GM23338 (cell line): ENCODE measurements around the gene MICAL2. TPM values are rescaled to one million over a fixed set of nuclear protein-coding genes. Genes with fewer than 3 reads are reported as not detected.

Source experiments
- ATAC-seq: fragments of 200-7000 bp; cut with Tn5 transposase; 3 replicates; pipeline ENCODE4 v1.9.1; 2020
- DNase-seq: peaks from one replicate; pipeline ENCODE4 v3.0.0-alpha.2; 2015; ENCODE audit warnings: low spot score
- H2AFZ ChIP-seq: fragments of 200-600 bp; sonication (generic); 2 replicates; pipeline ENCODE4 v1.8.0; 2016; ENCODE audit warnings: antibody characterized with exemption, mild to moderate bottlenecking, moderate library complexity
- H3F3A ChIP-seq: fragments of 200-600 bp; sonication (generic); replicated peaks from 2 replicates; pipeline ENCODE4 v1.8.0; 2017; ENCODE audit warnings: antibody characterized with exemption, mixed run types, low read depth
- H3K27ac ChIP-seq: fragments of 200-600 bp; sonication (generic); 2 replicates; pipeline ENCODE4 v1.6.1; 2016; ENCODE audit warnings: low read depth
- H3K27me3 ChIP-seq: fragments of 200-600 bp; sonication (generic); 2 replicates; pipeline ENCODE4 v1.8.0; 2016; ENCODE audit warnings: mild to moderate bottlenecking, mixed run types, moderate library complexity; ENCODE audit not compliant: insufficient read depth
- H3K36me3 ChIP-seq: fragments of 200-600 bp; sonication (generic); 2 replicates; pipeline ENCODE4 v1.8.0; 2016; ENCODE audit warnings: mild to moderate bottlenecking; ENCODE audit not compliant: insufficient read depth
- H3K4me1 ChIP-seq: fragments of 200-600 bp; sonication (generic); 2 replicates; pipeline ENCODE4 v1.8.0; 2016; ENCODE audit warnings: mild to moderate bottlenecking, moderate library complexity; ENCODE audit not compliant: insufficient read depth
- H3K4me2 ChIP-seq: fragments of 200-600 bp; sonication (generic); 2 replicates; pipeline ENCODE4 v1.7.1; 2017; ENCODE audit warnings: mixed run types
- H3K4me3 ChIP-seq: fragments of 200-600 bp; sonication (generic); 2 replicates; pipeline ENCODE4 v1.6.1; 2016; ENCODE audit warnings: mixed run types
- H3K79me2 ChIP-seq: fragments of 200-600 bp; sonication (generic); replicated peaks from 2 replicates; pipeline ENCODE4 v1.8.0; 2017; ENCODE audit warnings: mild to moderate bottlenecking; ENCODE audit not compliant: insufficient read depth
- H3K9me2 ChIP-seq: fragments of 200-600 bp; sonication (generic); 2 replicates; pipeline ENCODE4 v1.8.0; 2017; ENCODE audit not compliant: insufficient read depth
- H4K20me1 ChIP-seq: fragments of 200-600 bp; sonication (generic); replicated peaks from 2 replicates; pipeline ENCODE4 v1.8.0; 2017; ENCODE audit warnings: mild to moderate bottlenecking; ENCODE audit not compliant: insufficient read depth
- H3K27ac Mint-ChIP-seq: 2 replicates; pipeline ENCODE4 v1.8.0; 2020; ENCODE audit warnings: inconsistent platforms, mild to moderate bottlenecking, moderate library complexity, mixed read lengths
- H3K27me3 Mint-ChIP-seq: 3 replicates; pipeline ENCODE4 v1.8.0; 2022; ENCODE audit warnings: low read depth, mild to moderate bottlenecking, moderate library complexity, mixed read lengths, inconsistent platforms; ENCODE audit not compliant: insufficient read depth, poor library complexity
- H3K36me3 Mint-ChIP-seq: 3 replicates; pipeline ENCODE4 v1.8.0; 2021; ENCODE audit warnings: low read depth, mild to moderate bottlenecking, inconsistent platforms, moderate library complexity, mixed read lengths
- H3K4me1 Mint-ChIP-seq: 3 replicates; pipeline ENCODE4 v1.8.0; 2020; ENCODE audit warnings: mild to moderate bottlenecking, inconsistent platforms, mixed read lengths
- H3K4me3 Mint-ChIP-seq: 3 replicates; pipeline ENCODE4 v1.8.0; 2021; ENCODE audit warnings: moderate library complexity, mild to moderate bottlenecking, inconsistent platforms, mixed read lengths
- H3K9me3 Mint-ChIP-seq: 3 replicates; pipeline ENCODE4 v1.8.0; 2020; ENCODE audit warnings: moderate library complexity, mild to moderate bottlenecking, inconsistent platforms, mixed read lengths
- CREB1 ChIP-seq: fragments of 250-450 bp; sonication (Bioruptor Pico); IDR thresholded peaks from 2 replicates; pipeline ENCODE4 v1.5.0; 2020; ENCODE audit warnings: low read depth, mild to moderate bottlenecking, moderate library complexity
- CTCF ChIP-seq, 2 experiments: fragments of 200-600 bp in 1 of 2; sonication (generic) in 1 of 2; conservative IDR thresholded peaks; 2 replicates each; pipeline versions ENCODE4 v1.5.1 to v1.6.1; 2016 to 2017; ENCODE audit warnings: antibody characterized with exemption in 2 of 2, low read depth in 2 of 2, mild to moderate bottlenecking in 2 of 2, moderate library complexity in 1 of 2
- ETS1 ChIP-seq: IDR thresholded peaks from 2 replicates; pipeline ENCODE4 v1.6.1; 2016; ENCODE audit warnings: antibody characterized with exemption
- EZH2 ChIP-seq: fragments of 200-600 bp; sonication (generic); IDR thresholded peaks from one replicate; pipeline ENCODE4 v1.8.0; 2017; ENCODE audit warnings: antibody characterized with exemption, mild to moderate bottlenecking, low read depth; ENCODE audit not compliant: unreplicated experiment
- EZH2phosphoT487 ChIP-seq: fragments of 200-600 bp; sonication (generic); IDR thresholded peaks from one replicate; pipeline ENCODE4 v1.8.1; 2018; ENCODE audit warnings: antibody characterized with exemption; ENCODE audit not compliant: unreplicated experiment
- JUNB ChIP-seq: IDR thresholded peaks from one replicate; pipeline ENCODE4 v1.6.1; 2016; ENCODE audit warnings: antibody characterized with exemption; ENCODE audit not compliant: unreplicated experiment
- NANOG ChIP-seq: IDR thresholded peaks from 2 replicates; pipeline ENCODE4 v1.6.1; 2016; ENCODE audit warnings: antibody characterized with exemption, borderline replicate concordance
- POLR2AphosphoS5 ChIP-seq: IDR thresholded peaks from 2 replicates; pipeline ENCODE4 v1.6.1; 2016; ENCODE audit warnings: antibody characterized with exemption, low read depth
- STAT1 ChIP-seq: IDR thresholded peaks from one replicate; pipeline ENCODE4 v1.6.1; 2016; ENCODE audit warnings: antibody characterized with exemption; ENCODE audit not compliant: unreplicated experiment
- polyA plus RNA-seq: library from polyadenylated mRNA; unstranded; fragments of >200 nt; fragmentation: Nextera tagmentation; extraction: Ambion mirVana; gene quantifications from 2 replicates; pipeline ENCODE4 v1.2.1, GENCODE V29; 2016
- total RNA-seq: library from RNA; depleted of rRNA; stranded (reverse); fragments of >200 nt; shearing (Covaris generic); gene quantifications from 2 replicates; pipeline ENCODE4 v1.2.3, GENCODE V29; 2014

MICAL2 gene
- total and polyA plus RNA-seq, 2 experiments from 2014 or later: 0.66 to 1.4 TPM

GRCh38 chr11:12097219-12097618, 13.2 kb upstream of the MICAL2 start:
- Mint-ChIP-seq H3K9me3 (no peaks in the 10 kb centered on the region), H3K4me3 (no peak overlapping the region), H3K27me3 (peaks cover 15% of the 10 kb centered on the region), H3K4me1 (peaks cover 36% of the 10 kb centered on the region), H3K36me3 (no peaks in the 10 kb centered on the region), H3K27ac (no peak overlapping the region)
- TF ChIP-seq JUNB (no peak), CREB1 (no peak), EZH2phosphoT487 (no peak), NANOG (no peak), POLR2AphosphoS5 (no peak), CTCF (conservative IDR thresholded peaks at IDR 0.05; ENCODE audit: low read depth in 2 of 2) (no peak)
- Histone ChIP-seq H3F3A (no peaks in the 10 kb centered on the region), H3K79me2 (no peaks in the 10 kb centered on the region), H3K27ac (no peak overlapping the region), H3K9me2 (no peaks in the 10 kb centered on the region), H3K4me3 (no peak overlapping the region), H3K27me3 (no peaks in the 10 kb centered on the region), H3K4me2 (no peak overlapping the region), H2AFZ (no peak overlapping the region), H3K4me1 (peaks cover 12% of the 10 kb centered on the region), H3K36me3 (no peaks in the 10 kb centered on the region), H4K20me1 (no peaks in the 10 kb centered on the region)
- DNase-seq (no peak), ATAC-seq (no peak)

- no peaks in the 10 kb centered on the region for H3K9me3 Mint-ChIP-seq
- DNase-seq: no peak
- H3K4me2 ChIP-seq: no peak overlapping the region
- no peaks in the 10 kb centered on the region for H3K9me2 ChIP-seq
- H2AFZ ChIP-seq: no peak overlapping the region
- peaks cover 36% of the 10 kb centered on the region for H3K4me1 Mint-ChIP-seq
- TF ChIP-seq ETS1: no peak
- TF ChIP-seq EZH2phosphoT487: no peak
- no peak for TF ChIP-seq NANOG
- TF ChIP-seq STAT1: no peak
- no peak for TF ChIP-seq EZH2
- no peak for TF ChIP-seq CTCF (conservative IDR thresholded peaks at IDR 0.05; ENCODE audit: low read depth in 2 of 2)
- H3F3A ChIP-seq: no peaks in the 10 kb centered on the region
- no peak overlapping the region for H3K4me3 Mint-ChIP-seq
- no peaks in the 10 kb centered on the region for H3K36me3 Mint-ChIP-seq
- no peak for ATAC-seq
- H3K27me3 ChIP-seq: no peaks in the 10 kb centered on the region
- H3K4me3 ChIP-seq: no peak overlapping the region
- peaks cover 11% of the 10 kb centered on the region for H3K27me3 Mint-ChIP-seq
- H3K4me1 ChIP-seq: peaks cover 20% of the 10 kb centered on the region
- H3K79me2 ChIP-seq: no peaks in the 10 kb centered on the region
- H3K27ac ChIP-seq: no peak overlapping the region
- H3K36me3 ChIP-seq: no peaks in the 10 kb centered on the region
- H3K27ac Mint-ChIP-seq: no peak overlapping the region
- no peaks in the 10 kb centered on the region for H4K20me1 ChIP-seq
Measured at GRCh38 chr11:12098601-12099000, 11.8 kb upstream of the MICAL2 start.
